Inflammatory macrophage treated with lipopolysaccharide for 1 hour (primary cell): ENCODE results near the gene TUBGCP3.
"Not testable (repeated sequence)": the region's sequence is repeated elsewhere in the genome, so short reads cannot be mapped to it uniquely, and the experiment has no call there.

ENCODE experiments used
- DNase-seq, 2 donors: peaks; one replicate each; pipeline ENCODE4 v3.0.0-alpha.2; 2020 to 2022

Gene TUBGCP3

DNA sequence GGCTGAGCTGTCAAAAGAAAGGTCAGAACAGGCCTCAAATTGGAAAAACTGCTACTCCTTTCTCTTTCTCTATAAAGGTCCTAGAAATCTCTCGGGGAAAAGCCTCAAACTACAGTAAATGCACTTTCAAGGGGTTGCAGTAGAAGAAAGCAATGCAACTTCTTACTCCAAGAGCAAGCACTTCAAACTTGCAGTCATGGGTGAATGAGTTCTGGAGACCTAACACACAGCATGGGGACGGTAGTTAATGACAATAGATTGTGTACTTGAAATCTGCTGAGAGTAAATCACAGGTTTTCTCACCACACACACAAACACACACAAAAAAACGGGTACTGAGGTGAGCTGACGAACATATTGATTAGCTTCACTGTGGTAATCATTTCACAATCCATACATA is 11.8 kb downstream of the TUBGCP3 start:
- DNase-seq: no peak

DNA sequence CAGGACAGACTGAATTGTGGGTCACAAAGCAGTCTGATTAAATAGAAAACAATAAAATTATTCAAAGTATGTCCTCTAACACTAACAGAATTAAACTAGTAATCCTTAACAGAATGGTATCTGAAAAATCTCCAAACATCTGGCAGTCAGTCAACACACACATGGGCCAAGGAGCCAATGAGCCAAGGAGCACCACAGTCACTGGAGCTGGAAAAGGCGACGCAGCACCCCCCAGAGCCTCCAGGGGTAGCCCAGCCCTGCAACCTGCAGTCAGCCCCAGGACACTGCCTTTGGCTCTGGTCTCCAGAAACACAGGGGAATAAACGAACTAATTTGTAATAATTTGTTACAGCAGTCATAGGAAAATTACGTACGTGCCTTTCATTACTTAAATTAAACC is 12.3 kb downstream of the TUBGCP3 start:
- no peak for DNase-seq

DNA sequence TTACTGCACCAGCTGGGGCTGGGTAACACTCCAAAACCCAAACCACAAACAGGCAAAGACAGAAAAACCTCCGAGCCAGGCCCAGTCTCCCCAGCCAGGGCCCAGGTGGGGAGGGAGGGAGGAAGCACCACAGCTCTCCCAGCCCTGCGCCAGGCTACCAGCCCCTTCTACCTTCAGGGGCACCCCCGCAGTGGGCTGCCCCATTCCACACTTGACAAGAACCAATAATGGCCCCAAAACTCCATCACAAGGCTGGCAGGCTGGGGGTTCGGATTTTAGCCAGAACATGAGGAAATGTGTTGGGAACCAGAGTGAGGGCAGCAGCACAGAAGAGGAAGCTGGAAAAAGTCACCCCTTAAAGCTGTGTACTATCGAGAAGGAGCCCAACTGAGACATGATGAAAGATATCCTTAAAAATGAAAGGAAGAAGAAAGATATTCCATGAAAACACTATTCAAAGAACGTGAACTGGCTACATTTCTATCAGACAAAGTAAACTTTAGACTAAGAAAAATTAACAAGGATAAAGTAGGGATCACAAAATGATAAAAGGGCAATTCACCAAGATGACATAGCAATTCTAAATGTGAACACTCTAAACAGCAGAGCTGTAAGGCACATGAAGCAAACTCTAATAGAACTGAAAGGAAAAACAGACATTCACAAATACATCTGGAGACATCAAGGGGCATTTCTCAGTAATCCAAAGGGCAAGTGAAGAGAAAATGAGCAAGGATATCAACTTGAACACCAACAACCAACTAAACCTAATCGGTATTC is 12.9 kb downstream of the TUBGCP3 start:
- peak; percentile 35 to 38 for DNase-seq

DNA sequence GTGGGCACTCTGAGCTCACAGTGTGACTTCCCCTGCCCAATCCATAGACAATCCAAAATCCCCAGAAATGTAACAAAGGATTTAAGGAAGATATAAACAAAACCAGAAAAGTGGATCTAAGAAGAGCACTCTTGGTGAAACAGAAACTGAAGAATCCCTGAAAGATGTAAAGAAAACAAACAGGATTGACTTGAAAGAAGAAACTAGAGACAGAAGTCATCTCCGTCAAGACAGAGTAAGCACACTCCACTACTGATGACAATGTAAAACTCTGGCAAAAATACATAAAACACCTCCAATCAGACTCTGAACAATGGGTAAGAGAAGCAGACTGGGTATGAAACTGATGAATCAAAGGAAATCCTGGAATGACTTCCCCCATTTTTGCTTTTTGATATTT is 13.5 kb downstream of the TUBGCP3 start:
- DNase-seq: peak in 1 of 2 donors; percentile 13

DNA sequence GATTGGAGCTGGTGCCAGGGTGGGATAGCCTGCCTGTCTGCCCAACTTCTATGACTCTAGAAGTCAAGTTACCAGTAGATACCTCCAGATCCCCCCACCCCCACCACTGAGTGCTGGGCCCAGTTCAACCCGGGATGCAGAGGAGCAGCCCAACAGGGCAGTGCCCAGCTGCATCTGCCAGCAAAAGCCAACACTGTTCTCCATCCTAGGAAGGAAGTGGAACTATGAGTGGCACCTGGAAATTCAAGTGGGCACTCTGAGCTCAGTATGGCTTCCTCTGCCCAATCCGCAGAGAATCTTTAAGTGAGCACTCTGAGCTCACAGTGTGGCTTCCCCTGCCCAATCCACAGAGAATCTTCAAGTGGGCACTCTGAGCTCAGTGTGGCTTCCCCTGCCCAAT is 14.2 kb downstream of the TUBGCP3 start:
- no peak for DNase-seq

DNA sequence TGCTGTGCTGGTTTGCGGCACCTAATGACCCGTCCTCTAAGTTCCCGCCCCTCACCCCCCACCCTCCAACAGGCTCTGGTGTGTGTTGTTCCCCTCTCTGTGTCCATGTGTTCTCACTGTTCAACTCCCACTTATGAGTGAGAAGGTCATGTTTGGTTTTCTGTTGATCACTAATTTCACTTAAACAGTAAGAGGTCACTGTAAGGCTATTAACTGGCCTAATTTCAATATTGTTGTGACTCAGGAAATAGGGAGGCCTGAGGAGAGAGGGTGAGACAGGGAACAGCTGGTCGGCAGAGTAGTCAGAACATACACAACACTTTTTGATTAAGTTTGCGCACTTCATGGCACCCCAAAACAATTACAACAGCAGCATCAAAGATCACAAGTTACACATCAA is 15.6 kb downstream of the TUBGCP3 start:
- DNase-seq: no peak

DNA sequence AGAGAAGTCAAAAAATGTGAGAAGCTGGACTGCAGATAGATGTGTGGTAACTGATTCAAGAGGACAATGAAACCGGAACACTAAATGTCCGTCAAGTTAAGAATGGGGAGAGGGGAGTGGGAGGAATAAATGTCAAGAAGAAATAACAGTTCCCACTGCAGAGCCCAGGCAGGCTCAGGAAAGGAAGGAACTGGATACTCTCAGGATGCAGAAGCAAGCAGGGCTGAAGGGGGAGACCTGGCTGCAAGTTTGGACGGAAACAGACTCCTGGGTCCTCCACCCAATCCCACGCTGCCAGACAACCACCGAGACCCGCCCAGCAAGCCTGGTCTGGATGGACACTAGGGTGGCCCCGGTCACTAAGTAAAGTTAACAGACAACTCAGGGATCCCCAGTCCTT is 18.1 kb downstream of the TUBGCP3 start:
- no peak for DNase-seq

DNA sequence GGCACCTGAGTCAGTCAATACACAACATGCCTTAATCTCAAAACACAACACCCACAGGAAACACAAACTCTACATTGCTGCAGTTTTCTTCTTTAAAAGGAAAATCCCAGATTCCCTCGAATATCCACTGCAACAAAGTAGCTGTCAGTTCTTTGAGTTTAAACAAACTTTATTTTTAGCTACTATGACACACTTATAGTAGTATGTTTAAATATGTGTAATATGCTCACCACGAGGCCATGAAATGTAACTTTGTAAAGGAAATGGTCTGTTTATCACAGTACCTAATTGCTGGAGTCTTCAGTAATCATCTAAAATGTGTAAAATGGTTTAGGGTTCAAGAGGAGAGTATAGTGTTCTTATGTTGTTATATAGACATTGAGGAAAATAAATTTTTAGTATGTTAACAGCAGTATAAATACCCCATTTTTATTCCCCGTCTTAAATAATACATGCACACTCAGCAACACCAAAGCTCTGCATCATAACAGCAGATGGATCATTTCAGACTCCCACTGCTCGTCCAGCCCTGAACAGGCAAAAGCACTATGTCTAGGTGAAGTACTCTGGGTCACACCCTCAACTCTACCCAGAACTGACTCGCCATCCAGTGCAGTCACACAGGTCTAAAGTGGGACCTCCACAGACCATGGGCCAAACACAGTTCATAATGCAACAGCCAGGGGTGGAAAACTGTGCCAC is 20.6 kb downstream of the TUBGCP3 start:
- DNase-seq: no peak

DNA sequence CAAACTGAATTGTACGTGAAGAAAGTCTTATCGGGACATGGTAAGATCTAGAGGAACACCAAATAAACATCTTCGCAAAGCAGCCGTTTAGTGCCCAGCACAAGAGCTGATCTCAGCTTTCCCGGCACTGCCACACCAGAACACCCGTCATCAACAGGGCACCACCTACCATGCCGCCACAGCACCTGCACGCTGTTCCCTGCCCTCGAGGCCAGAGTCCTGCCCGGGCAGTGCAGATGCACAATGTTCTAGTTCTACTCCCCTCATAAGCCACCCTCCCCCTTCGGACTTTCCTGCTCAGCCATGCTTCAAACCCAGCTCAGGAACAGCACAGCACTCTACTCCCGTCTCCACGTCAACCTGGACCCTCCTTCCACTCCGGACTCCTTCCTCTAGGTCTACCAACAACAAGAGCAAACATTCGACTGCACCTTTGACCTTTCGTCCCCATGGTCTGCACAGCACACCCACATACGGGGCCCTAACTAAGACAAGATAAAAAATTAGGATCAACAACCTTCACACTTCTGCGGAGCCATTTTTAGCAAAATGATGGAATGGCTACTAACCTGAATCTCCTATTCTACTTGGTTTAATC is 25.1 kb downstream of the TUBGCP3 start:
- no peak for DNase-seq

DNA sequence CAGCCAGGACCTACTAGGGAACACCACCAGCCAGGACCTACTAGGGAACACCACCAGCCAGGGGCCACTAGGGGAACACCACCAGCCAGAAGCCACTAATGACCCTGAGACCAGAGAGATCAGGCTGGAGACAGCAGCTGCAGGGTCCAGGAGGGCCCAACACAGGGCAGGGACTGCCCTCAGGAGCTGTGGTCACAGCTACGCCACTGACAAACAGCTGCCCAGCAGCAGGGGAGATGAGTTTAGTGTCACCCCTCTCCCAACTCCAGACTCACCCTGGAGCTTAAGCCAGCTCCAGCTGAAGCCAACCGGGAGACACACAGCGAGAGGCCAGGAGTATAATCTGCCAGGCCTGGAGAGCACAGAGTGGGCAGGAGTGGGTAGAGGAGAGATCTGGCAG is 25.7 kb downstream of the TUBGCP3 start:
- no peak for DNase-seq

DNA sequence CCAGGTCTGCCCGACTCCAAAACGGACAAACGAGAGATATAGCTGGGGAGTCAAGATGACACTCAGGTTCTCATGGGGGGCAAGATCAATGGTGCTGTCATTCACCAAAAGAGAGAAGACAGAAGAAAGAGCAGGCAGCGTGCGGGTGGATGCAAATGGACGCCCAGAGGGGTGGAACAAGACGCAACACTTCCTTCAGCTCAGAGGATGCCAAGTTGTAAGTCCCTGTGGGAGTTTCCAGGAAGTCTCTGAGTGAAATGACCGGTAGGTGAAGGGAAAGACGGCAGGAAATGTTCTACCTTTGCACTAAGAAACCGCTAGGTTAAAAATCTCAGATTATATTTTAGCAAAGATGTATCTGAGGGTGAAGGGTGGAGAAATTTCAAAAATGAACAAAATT is 26.5 kb downstream of the TUBGCP3 start:
- no peak for DNase-seq

DNA sequence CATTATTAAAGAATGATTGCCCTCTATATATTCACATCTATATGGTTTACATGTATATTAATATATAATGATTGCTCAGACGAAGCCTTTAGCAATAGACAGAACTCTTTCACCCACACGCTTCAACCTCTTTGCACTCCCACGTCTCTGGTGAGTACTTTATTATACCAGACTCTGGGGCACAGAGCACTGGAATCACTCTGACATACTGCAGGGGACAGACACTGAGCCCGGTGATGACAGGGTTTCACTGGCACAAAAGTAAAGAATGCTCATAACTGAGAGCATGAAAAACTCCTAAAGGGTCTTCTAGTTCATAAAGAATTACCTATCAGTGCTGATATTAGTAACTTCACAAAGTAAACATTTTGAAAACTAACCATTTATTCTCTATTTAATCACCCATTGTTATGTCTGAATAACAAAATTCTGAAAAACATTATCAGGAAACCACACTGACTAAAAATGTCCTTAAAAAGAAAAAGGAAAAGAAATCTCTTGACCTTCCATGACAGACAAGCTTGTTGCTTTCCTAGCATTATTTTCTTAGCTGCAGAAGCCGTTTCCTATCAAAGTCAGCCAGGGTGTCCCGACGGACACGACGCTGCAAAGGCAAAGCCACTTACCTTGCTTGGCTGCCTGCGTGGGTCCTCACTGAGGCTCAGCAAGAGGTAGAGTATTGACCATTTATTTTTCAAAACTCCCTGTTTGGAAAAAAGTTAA is 29.1 kb downstream of the TUBGCP3 start:
- no peak for DNase-seq

DNA sequence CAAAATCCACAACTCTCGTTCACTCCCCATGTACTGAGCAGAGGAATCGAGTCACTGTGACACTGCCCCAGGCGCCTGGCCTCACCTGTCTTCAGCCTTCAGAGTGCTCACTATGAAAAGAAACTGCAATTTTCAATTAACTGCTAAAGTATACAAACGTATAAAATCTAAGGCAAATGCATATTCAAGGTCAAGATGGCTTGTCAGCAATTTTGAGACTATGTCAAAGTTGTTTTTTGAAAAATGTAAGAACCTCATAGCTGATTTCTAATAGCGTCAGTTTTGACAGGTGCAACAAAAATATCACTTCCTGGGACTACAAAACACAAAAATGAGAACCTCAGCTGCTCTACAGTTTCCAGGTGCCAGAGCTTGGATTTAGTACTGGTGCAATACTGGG is 31.4 kb downstream of the TUBGCP3 start:
- no peak for DNase-seq

DNA sequence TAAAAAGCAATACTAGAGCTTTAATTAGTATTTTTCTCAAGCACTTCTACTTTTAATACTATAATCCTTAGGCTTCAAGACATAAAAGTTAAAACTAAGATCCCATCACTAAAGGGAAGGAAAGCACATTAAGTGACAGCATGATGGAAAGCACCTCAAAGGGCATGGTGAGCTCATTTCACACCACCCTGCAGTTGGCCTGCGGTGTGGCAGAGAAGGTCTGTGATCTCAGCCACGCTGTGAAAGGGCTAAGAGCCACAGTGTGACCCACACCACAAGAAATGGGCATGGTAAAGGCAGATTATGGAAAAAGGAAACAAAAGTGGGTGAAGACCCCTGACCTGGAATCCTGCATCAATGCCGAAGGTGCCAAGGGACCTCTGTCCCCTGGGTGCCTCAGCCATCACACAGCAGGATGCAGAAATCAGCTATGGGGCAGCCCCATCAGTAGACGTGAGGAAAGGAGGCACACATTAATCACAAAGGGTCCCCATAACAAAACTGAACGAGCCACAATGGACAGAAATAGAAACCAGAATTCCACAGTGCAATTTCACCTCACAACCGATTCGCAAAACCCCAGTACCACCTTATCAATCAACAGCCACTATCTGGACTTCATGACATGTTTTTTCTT is 33.6 kb downstream of the TUBGCP3 start:
- DNase-seq: no peak

DNA sequence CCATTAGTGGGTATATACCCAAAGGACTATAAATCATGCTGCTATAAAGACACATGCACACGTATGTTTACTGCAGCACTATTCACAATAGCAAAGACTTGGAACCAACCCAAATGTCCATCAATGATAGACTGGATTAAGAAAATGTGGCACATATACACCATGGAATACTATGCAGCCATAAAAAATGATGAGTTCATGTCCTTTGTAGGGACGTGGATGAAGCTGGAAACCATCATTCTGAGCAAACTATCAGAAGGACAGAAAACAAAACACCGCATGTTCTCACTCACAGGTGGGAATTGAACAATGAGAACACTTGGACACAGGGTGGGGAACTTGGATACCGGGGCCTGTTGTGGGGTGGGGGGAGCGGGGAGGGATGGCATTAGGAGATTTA is 39.0 kb downstream of the TUBGCP3 start:
- not testable (repeated sequence) for DNase-seq

DNA sequence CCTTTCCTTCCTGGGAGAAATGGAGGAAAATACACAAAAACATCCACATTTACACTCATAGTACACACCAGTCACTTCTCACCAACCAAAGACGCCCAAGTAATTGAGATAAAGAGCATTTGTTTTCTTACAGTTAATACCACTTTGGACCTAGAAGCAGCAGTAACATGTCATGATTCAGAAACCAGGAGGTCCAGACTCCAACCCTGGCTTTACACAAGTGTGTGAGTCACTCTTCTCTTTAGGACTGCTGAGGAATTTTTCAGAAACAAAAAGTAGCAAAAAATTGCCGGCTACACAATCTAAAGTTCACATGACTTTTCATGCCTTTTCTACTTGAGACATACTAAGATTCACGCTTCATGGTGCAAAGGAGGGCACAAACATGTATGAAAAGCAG is 42.1 kb downstream of the TUBGCP3 start:
- no peak for DNase-seq

DNA sequence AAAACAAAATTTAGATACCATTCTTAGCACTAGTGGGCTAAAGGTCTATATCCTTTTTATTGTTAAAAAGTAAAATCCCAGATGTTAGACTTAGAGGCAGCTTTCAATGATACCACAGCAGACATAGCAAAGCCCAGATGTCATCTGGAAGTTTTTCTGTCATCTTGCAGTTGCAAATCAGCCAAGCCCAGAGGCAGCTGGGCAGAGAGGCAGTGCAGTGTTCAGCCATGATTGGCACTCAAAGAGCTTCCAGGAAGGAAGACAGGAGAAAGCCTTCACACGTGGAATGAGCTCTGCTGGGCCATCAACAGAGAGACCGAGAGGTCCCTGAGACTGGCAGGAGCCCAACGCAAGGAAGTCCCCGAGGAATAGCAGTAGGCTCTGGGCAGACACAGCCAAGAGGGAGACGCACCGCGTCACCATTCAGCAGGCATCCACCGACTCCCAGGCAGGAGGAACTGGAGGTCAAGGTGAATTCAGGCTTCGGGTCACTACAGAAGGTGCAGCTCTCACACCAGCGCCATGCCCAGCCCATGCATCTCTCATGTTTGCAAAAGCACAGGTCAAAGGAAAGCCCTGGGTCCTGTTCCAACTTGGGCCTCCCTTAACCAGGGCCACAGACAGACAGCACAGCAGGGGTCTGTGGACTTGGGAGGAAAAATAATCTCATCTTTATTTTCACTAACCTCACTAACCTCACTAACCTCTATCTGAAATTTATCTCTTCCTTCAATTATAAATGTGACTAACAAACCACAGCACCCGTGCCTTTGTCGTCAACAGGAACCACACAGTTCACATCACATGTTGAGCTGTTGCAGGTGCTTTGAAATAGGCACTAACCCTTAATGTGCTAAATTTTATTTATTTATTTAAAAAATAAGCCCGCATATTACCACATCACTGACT is 54.9 kb downstream of the TUBGCP3 start:
- no peak for DNase-seq

DNA sequence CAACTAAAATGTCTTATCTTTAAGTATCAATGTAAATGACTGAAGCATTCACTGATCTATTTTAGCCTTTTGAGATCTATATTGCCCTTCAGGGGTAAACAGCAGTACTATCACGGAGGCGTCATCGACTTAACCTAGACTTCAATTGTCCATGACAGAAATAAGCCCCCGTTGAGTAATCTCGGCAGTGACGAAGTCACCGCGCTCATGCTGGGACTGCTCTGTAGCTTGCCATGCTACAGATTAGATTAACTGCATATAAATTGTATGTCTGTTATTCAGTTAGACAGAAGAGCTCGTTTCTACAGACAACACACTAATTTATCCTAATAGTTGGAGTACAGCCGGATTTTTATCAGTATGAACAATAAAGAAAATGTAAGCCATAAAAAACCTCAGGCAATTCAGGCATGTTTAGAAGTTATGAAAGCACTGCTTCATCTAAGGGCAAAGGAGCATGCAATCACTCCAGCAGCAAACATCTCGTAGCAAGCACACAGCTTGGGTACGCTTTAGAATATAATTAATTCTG is 56.6 kb downstream of the TUBGCP3 start:
- DNase-seq: no peak

DNA sequence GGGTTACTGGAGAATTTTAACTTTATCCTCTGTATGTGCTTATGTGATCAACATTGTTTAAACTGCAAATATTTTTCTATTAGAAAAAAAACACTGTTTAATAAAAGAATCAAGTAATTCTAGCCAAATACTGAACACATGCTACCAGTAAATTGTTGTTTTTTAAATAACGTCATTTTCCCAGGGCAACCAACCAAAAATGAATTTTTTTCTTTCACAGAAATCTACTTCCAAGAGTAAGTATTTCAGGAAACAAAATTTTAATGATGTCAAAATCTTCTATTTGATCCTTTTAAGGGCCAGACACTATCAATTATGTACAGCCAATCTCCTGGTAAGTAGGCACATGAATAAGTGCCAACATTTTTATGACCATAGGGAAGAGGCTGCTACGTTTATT is 57.1 kb downstream of the TUBGCP3 start:
- DNase-seq: no peak

DNA sequence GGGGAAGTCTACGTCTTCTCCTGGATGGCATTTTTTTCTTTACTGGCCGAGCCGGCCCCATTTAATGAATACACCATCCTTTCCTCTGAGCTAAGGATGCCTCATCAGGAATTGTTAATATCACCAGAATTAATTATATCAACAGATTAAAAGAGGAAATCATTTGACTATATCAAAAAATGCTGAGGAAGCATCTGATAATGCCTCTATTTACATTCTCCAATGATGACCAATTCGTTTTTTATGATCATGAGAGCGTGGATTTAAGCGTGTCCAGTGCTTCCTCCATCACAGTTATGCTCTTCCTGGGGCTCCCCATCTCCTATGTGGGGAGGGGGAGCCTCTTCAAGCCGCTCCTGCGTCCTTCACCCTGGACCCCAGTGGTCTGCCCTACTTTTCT is 58.7 kb downstream of the TUBGCP3 start:
- no peak for DNase-seq

DNA sequence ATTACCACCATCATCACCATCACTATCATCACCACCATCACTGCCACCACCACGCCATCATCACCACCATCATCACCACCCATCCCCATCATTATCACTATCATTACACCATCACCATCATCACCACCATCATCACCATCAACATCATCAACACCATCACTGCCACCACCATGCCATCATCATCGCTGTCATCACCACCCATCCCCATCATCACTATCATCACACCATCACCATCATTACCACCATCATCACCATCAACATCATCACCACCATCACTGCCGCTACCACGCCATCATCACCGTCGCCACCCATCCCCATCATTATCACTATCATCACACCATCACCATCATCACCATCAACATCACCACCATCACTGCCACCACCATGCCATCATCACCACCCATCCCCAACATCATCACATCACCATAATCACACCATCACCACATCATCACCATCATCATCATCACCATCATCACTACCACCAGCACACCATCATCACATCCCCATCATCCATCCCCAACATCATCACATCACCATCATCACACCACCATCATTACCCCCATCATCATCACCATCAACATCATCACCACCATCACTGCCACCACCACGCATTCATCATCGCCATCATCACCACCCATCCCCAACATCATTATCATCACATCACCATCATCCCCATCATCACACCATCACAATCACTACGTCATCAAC is 61.7 kb downstream of the TUBGCP3 start:
- DNase-seq: no peak
